G401.6 (cell line): Measurements from ENCODE around the gene COPZ1.
"Not testable (repeated sequence)": the region's sequence is repeated elsewhere in the genome, so short reads cannot be mapped to it uniquely, and the experiment has no call there.

ENCODE experiments used
- FAIRE-seq: peaks from 2 replicates; lab custom pipeline; 2012; peaks lifted over from hg19 to GRCh38; lab: Jason Lieb, UNC

The COPZ1 gene

GRCh38 chr12:54324617-54325441 is at the start of gene COPZ1:
Gene COPZ1 (plus strand): TSS chr12:54325131. CDS start chr12:54325164, 33 bp downstream.
- peak; percentile 97 for FAIRE-seq

GRCh38 chr12:54276368-54276767 is 48.6 kb upstream of the COPZ1 start:
- FAIRE-seq: no peak

GRCh38 chr12:54277823-54278276 is 47.1 kb upstream of the COPZ1 start:
- FAIRE-seq: no peak

GRCh38 chr12:54279227-54279631 is 45.7 kb upstream of the COPZ1 start:
- FAIRE-seq: no peak

GRCh38 chr12:54279632-54280467 is 45.1 kb upstream of the COPZ1 start, which contains the start of gene CBX5:
Gene CBX5 (minus strand): TSS chr12:54280122. CDS start chr12:54257650, 22,472 bp downstream.
- FAIRE-seq: peak; percentile 93

- peak; percentile 97 for FAIRE-seq
These were observed 44.3 kb upstream of the COPZ1 start, which contains the start of gene HNRNPA1 for GRCh38 chr12:54280468-54281260. Gene HNRNPA1 (plus strand): TSS chr12:54280726. CDS start chr12:54280808, 82 bp downstream.

GRCh38 chr12:54281261-54281638 is 43.7 kb upstream of the COPZ1 start:
- FAIRE-seq: not testable (repeated sequence)

GRCh38 chr12:54281694-54282093 is 43.2 kb upstream of the COPZ1 start:
- FAIRE-seq: not testable (repeated sequence)

- FAIRE-seq: no peak
These were observed 41.9 kb upstream of the COPZ1 start for GRCh38 chr12:54282949-54283593.

GRCh38 chr12:54284070-54284780 is 40.7 kb upstream of the COPZ1 start:
- not testable (repeated sequence) for FAIRE-seq

GRCh38 chr12:54285150-54286041 is 39.5 kb upstream of the COPZ1 start:
- no peak for FAIRE-seq

- FAIRE-seq: no peak
These were observed 38.6 kb upstream of the COPZ1 start for GRCh38 chr12:54286042-54287030.

GRCh38 chr12:54287261-54288157 is 37.4 kb upstream of the COPZ1 start:
- FAIRE-seq: no peak

- no peak for FAIRE-seq
These were observed 32.6 kb upstream of the COPZ1 start for GRCh38 chr12:54292083-54292930.

GRCh38 chr12:54292931-54293241 is 32.0 kb upstream of the COPZ1 start:
- FAIRE-seq: no peak

- FAIRE-seq: no peak
These were observed 30.6 kb upstream of the COPZ1 start for GRCh38 chr12:54294152-54294952.
